Measurements from ENCODE around the gene MYH10. TPM values are rescaled to one million over a fixed set of nuclear protein-coding genes. Genes with fewer than 3 reads are reported as not detected.

The MYH10 gene
- total RNA-seq, 3 donors from 2014 or later: 2.2 to 3.2 (median 2.9) TPM

- no peaks in the 10 kb centered on the region for H3K4me1 Mint-ChIP-seq (ENCODE audit: low read depth)
- H3K9me3 Mint-ChIP-seq: peaks cover 13% of the 10 kb centered on the region
- no peak overlapping the region for H3K4me3 Mint-ChIP-seq
- DNase-seq: no peak
- no peak for ATAC-seq
- no peaks in the 10 kb centered on the region for H3K27me3 Mint-ChIP-seq (ENCODE audit: low read depth)
- H3K36me3 Mint-ChIP-seq (ENCODE audit: insufficient read depth): peaks cover 42% of the 10 kb centered on the region
These were observed 150.2 kb downstream of the MYH10 start for GRCh38 chr17:8480011-8480976.

- Mint-ChIP-seq H3K4me3 (no peak overlapping the region), H3K36me3 (ENCODE audit: insufficient read depth) (peaks cover 41% of the 10 kb centered on the region), H3K27me3 (ENCODE audit: low read depth) (no peaks in the 10 kb centered on the region), H3K9me3 (peaks cover 10% of the 10 kb centered on the region), H3K4me1 (ENCODE audit: low read depth) (no peaks in the 10 kb centered on the region)
- DNase-seq (no peak), ATAC-seq (no peak)
These were observed 151.0 kb downstream of the MYH10 start for GRCh38 chr17:8479431-8479947.

- peaks cover 40% of the 10 kb centered on the region for H3K36me3 Mint-ChIP-seq (ENCODE audit: insufficient read depth)
- peaks cover under 1% of the 10 kb centered on the region for H3K9me3 Mint-ChIP-seq
- ATAC-seq: no peak
- no peak overlapping the region for H3K4me3 Mint-ChIP-seq
- H3K27me3 Mint-ChIP-seq (ENCODE audit: low read depth): no peaks in the 10 kb centered on the region
- H3K4me1 Mint-ChIP-seq (ENCODE audit: low read depth): no peaks in the 10 kb centered on the region
- no peak for DNase-seq
These were observed 152.6 kb downstream of the MYH10 start for GRCh38 chr17:8477715-8478441.

GRCh38 chr17:8477171-8477570 lies 153.4 kb downstream of the MYH10 start:
- Mint-ChIP-seq H3K36me3 (ENCODE audit: insufficient read depth) (peaks cover 33% of the 10 kb centered on the region), H3K9me3 (no peaks in the 10 kb centered on the region), H3K27me3 (ENCODE audit: low read depth) (no peaks in the 10 kb centered on the region), H3K4me3 (no peak overlapping the region), H3K4me1 (ENCODE audit: low read depth) (no peaks in the 10 kb centered on the region)
- no peak for DNase-seq
- ATAC-seq: no peak

- peaks cover 32% of the 10 kb centered on the region for H3K36me3 Mint-ChIP-seq (ENCODE audit: insufficient read depth)
- H3K27me3 Mint-ChIP-seq (ENCODE audit: low read depth): no peaks in the 10 kb centered on the region
- ATAC-seq: no peak
These were observed 153.8 kb downstream of the MYH10 start for GRCh38 chr17:8476741-8477140.

GRCh38 chr17:8475781-8476180 lies 154.7 kb downstream of the MYH10 start:
- peaks cover 32% of the 10 kb centered on the region for H3K36me3 Mint-ChIP-seq (ENCODE audit: insufficient read depth)
- no peaks in the 10 kb centered on the region for H3K4me1 Mint-ChIP-seq (ENCODE audit: low read depth)

More at GRCh38 chr17:8476741-8477140, 153.8 kb downstream of the MYH10 start:
- Mint-ChIP-seq H3K4me1 (ENCODE audit: low read depth) (no peaks in the 10 kb centered on the region), H3K9me3 (no peaks in the 10 kb centered on the region), H3K4me3 (no peak overlapping the region)
- no peak for DNase-seq

GRCh38 chr17:8475227-8475626 lies 155.3 kb downstream of the MYH10 start:
- H3K4me3 Mint-ChIP-seq: no peak overlapping the region
- no peak for ATAC-seq
- no peak for DNase-seq
- H3K4me1 Mint-ChIP-seq (ENCODE audit: low read depth): no peaks in the 10 kb centered on the region
- peaks cover 28% of the 10 kb centered on the region for H3K36me3 Mint-ChIP-seq (ENCODE audit: insufficient read depth)
- H3K27me3 Mint-ChIP-seq (ENCODE audit: low read depth): no peaks in the 10 kb centered on the region
- no peaks in the 10 kb centered on the region for H3K9me3 Mint-ChIP-seq

More at GRCh38 chr17:8475781-8476180, 154.7 kb downstream of the MYH10 start:
- ATAC-seq (no peak), DNase-seq (no peak)
- H3K27me3 Mint-ChIP-seq (ENCODE audit: low read depth): no peaks in the 10 kb centered on the region
- H3K4me3 Mint-ChIP-seq: no peak overlapping the region
- no peaks in the 10 kb centered on the region for H3K9me3 Mint-ChIP-seq

- ATAC-seq (no peak), DNase-seq (no peak)
- H3K36me3 Mint-ChIP-seq (ENCODE audit: insufficient read depth): peaks cover 31% of the 10 kb centered on the region
- no peak overlapping the region for H3K4me3 Mint-ChIP-seq
- H3K27me3 Mint-ChIP-seq (ENCODE audit: low read depth): no peaks in the 10 kb centered on the region
- no peaks in the 10 kb centered on the region for H3K4me1 Mint-ChIP-seq (ENCODE audit: low read depth)
- H3K9me3 Mint-ChIP-seq: no peaks in the 10 kb centered on the region
These were observed 155.7 kb downstream of the MYH10 start for GRCh38 chr17:8474826-8475225.

GRCh38 chr17:8473451-8474192 lies 156.9 kb downstream of the MYH10 start:
- ATAC-seq: no peak
- H3K36me3 Mint-ChIP-seq (ENCODE audit: insufficient read depth): peaks cover 31% of the 10 kb centered on the region
- no peaks in the 10 kb centered on the region for H3K4me1 Mint-ChIP-seq (ENCODE audit: low read depth)
- H3K4me3 Mint-ChIP-seq: no peak overlapping the region
- no peaks in the 10 kb centered on the region for H3K27me3 Mint-ChIP-seq (ENCODE audit: low read depth)
- H3K9me3 Mint-ChIP-seq: no peaks in the 10 kb centered on the region
- no peak for DNase-seq

GRCh38 chr17:8472663-8473062 lies 157.9 kb downstream of the MYH10 start:
- no peak overlapping the region for H3K4me3 Mint-ChIP-seq
- H3K27me3 Mint-ChIP-seq (ENCODE audit: low read depth): no peaks in the 10 kb centered on the region
- H3K36me3 Mint-ChIP-seq (ENCODE audit: insufficient read depth): peaks cover 37% of the 10 kb centered on the region
- DNase-seq (no peak), ATAC-seq (no peak)
- H3K9me3 Mint-ChIP-seq: no peaks in the 10 kb centered on the region
- no peaks in the 10 kb centered on the region for H3K4me1 Mint-ChIP-seq (ENCODE audit: low read depth)

- DNase-seq (no peak), ATAC-seq (no peak)
- peaks cover 35% of the 10 kb centered on the region for H3K36me3 Mint-ChIP-seq (ENCODE audit: insufficient read depth)
- H3K4me3 Mint-ChIP-seq: no peak overlapping the region
- peaks cover under 1% of the 10 kb centered on the region for H3K4me1 Mint-ChIP-seq (ENCODE audit: low read depth)
- no peaks in the 10 kb centered on the region for H3K27me3 Mint-ChIP-seq (ENCODE audit: low read depth)
- no peaks in the 10 kb centered on the region for H3K9me3 Mint-ChIP-seq
These were observed 160.0 kb downstream of the MYH10 start for GRCh38 chr17:8470447-8471047.

- Mint-ChIP-seq H3K36me3 (ENCODE audit: insufficient read depth) (peaks cover 36% of the 10 kb centered on the region), H3K4me1 (ENCODE audit: low read depth) (peaks cover 6% of the 10 kb centered on the region), H3K4me3 (no peak overlapping the region), H3K9me3 (no peaks in the 10 kb centered on the region), H3K27me3 (ENCODE audit: low read depth) (no peaks in the 10 kb centered on the region)
- ATAC-seq: no peak
- no peak for DNase-seq
These were observed 160.6 kb downstream of the MYH10 start for GRCh38 chr17:8469964-8470363.

- no peak overlapping the region for H3K4me3 Mint-ChIP-seq
- peaks cover 33% of the 10 kb centered on the region for H3K36me3 Mint-ChIP-seq (ENCODE audit: insufficient read depth)
- peaks cover 11% of the 10 kb centered on the region for H3K4me1 Mint-ChIP-seq (ENCODE audit: low read depth)
- DNase-seq: no peak
- ATAC-seq: no peak
- H3K9me3 Mint-ChIP-seq: no peaks in the 10 kb centered on the region
- H3K27me3 Mint-ChIP-seq (ENCODE audit: low read depth): no peaks in the 10 kb centered on the region
These were observed 161.5 kb downstream of the MYH10 start for GRCh38 chr17:8468980-8469379.

GRCh38 chr17:8468127-8468526 lies 162.4 kb downstream of the MYH10 start:
- H3K36me3 Mint-ChIP-seq (ENCODE audit: insufficient read depth): peaks cover 35% of the 10 kb centered on the region
- no peak for DNase-seq
- ATAC-seq: no peak
- H3K4me1 Mint-ChIP-seq (ENCODE audit: low read depth): peaks cover 13% of the 10 kb centered on the region
- H3K9me3 Mint-ChIP-seq: no peaks in the 10 kb centered on the region
- H3K4me3 Mint-ChIP-seq: no peak overlapping the region
- no peaks in the 10 kb centered on the region for H3K27me3 Mint-ChIP-seq (ENCODE audit: low read depth)

Measured in activated T-cell treated with anti-CD3 and anti-CD28 coated beads, Interleukin-2, amount 50 U/mL, for 4 hours (primary cell).